ENCODE results near the gene ACLY. TPM values are rescaled to one million over a fixed set of nuclear protein-coding genes. Genes with fewer than 3 reads are reported as not detected.
A peak's percentile ranks its signal among the peaks of the same experiment; 100 is the strongest.
"Not testable (repeated sequence)": the region's sequence is repeated elsewhere in the genome, so short reads cannot be mapped to it uniquely, and the experiment has no call there.

Gene ACLY
- total and polyA plus RNA-seq, 4 donors = 14.8 to 106 (median 55.5) TPM

DNA sequence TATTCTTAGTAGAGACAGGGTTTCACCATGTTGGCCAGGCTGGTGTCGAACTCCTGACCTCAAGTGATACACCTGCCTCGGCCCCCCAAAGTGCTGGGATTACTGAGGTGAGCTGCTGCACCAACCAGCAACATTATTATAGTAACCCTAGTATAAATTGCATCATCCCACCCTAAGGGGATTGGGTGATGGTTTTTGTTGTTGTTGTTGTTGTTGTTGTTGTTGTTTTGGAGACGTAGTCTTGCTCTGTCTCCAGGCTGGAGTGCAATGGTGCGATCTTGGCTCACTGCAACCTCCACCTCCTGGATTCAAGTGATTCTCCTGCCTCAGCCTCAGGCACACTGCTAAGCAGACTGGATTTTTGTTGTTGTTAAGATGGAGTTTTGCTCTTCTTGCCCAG lies 13.0 kb upstream of the ACLY start:
- H3K4me3 ChIP-seq (ENCODE audit: low read length in 2 of 2); intact Hi-C loops (cut with DNase I); H3K36me3 ChIP-seq (ENCODE audit: control insufficient read depth in 1 of 2, insufficient read depth in 2 of 2, low read length in 1 of 2); ATAC-seq (ENCODE audit: low FRiP score); DNase-seq; H3K9me3 ChIP-seq (ENCODE audit: control insufficient read depth, low read length); H3K27me3 ChIP-seq (ENCODE audit: control insufficient read depth in 1 of 2, insufficient read depth in 2 of 2, low read length in 1 of 2); H3K27ac ChIP-seq (ENCODE audit: low read depth in 1 of 2, low read length in 2 of 2); H3K4me1 ChIP-seq (ENCODE audit: control insufficient read depth in 1 of 2, insufficient read depth in 2 of 2, low read length in 2 of 2): not testable (repeated sequence)
- WGBS, 2 donors = 83 to 84% methylated on average over 4 of the region's 4 CpGs

DNA sequence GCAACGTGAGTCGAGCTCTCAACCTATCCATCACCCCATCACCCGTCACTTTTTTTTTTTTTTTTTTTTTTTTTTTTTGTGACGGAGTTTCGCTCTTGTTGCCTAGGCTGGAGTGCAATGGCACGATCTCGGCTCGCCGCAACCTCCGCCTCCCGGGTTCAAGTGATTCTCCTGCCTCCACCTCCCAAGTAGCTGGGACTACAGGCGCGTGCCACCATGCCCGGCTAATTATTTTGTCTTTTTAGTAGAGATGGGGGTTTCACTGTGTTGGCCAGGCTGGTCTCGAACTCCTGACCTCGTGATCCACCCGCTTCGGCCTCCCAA lies 12.0 kb upstream of the ACLY start:
- H3K9me3 ChIP-seq (ENCODE audit: control insufficient read depth, low read length); H3K27me3 ChIP-seq (ENCODE audit: control insufficient read depth in 1 of 2, insufficient read depth in 2 of 2, low read length in 1 of 2); ATAC-seq (ENCODE audit: low FRiP score); H3K4me1 ChIP-seq (ENCODE audit: control insufficient read depth in 1 of 2, insufficient read depth in 2 of 2, low read length in 2 of 2); intact Hi-C loops (cut with DNase I); DNase-seq; H3K36me3 ChIP-seq (ENCODE audit: control insufficient read depth in 1 of 2, insufficient read depth in 2 of 2, low read length in 1 of 2); H3K27ac ChIP-seq (ENCODE audit: low read depth in 1 of 2, low read length in 2 of 2): not testable (repeated sequence)
- peak overlapping the region; percentile 42 to 75 for H3K4me3 ChIP-seq (ENCODE audit: low read length in 2 of 2)
- WGBS, 2 donors = 44 to 51% methylated on average over 18 of the region's 18 CpGs

DNA sequence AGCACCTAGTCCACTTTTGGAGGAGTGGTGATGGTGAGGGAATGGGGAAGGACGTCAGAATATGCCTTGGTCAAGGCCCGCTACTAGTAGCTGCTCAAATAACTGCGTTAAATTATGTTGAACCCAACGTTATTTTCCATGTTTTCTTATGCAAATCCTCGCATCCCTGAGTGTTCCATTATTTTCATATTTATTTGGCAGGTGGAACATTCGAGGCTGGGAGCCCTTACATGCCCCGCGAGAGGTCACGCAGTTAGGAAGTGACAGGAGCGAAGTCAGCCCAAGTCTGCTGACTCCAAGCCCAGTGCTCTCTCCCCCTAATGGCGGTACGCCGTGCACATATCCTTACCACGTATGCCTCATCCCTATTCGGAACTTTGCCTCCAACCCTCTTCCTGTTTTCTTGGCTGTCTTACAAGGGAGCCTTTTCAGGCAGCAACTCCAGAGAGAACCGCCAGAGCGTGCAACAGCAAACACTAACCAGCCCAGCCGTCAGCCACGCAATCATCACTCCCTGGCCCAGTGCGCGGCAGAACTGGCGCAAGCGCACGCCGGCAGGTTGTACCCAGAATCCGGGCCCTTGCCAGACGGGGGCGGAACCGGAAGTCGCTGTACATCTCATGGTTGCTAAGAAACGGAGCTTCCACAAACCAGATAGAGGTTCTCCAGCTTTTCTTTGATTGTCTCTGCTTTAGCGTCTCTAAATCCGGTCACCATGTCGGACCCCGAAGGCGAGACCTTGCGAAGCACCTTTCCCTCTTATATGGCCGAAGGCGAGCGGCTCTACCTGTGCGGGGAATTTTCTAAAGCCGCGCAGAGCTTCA lies 11.5 kb upstream of the ACLY start, which contains the start of gene ODAD4:
Gene ODAD4 (plus strand): TSS at position 609 of the 824 bp plus-strand sequence. CDS start 107 bp downstream, at position 716.
- intact Hi-C loops (cut with DNase I) = no loop called here
- DNase-seq = peak; percentile 99 to 100
- WGBS, 2 donors = 1% methylated on average over 43 of the region's 43 CpGs
- no peaks in the 10 kb centered on the region for H3K36me3 ChIP-seq (ENCODE audit: control insufficient read depth in 1 of 2, insufficient read depth in 2 of 2, low read length in 1 of 2)
- H3K27ac ChIP-seq (ENCODE audit: low read depth in 1 of 2, low read length in 2 of 2) = peak within 1 kb of the TSS in 1 of 2 donors; percentile 75
- no peaks in the 10 kb centered on the region for H3K9me3 ChIP-seq (ENCODE audit: control insufficient read depth, low read length)
- peak within 1 kb of the TSS; percentile 42 to 75 for H3K4me3 ChIP-seq (ENCODE audit: low read length in 2 of 2)
- no peaks in the 10 kb centered on the region for H3K4me1 ChIP-seq (ENCODE audit: control insufficient read depth in 1 of 2, insufficient read depth in 2 of 2, low read length in 2 of 2)
- H3K27me3 ChIP-seq (ENCODE audit: control insufficient read depth in 1 of 2, insufficient read depth in 2 of 2, low read length in 1 of 2) = no peaks in the 10 kb centered on the region
- peak; percentile 98 for ATAC-seq (ENCODE audit: low FRiP score)

DNA sequence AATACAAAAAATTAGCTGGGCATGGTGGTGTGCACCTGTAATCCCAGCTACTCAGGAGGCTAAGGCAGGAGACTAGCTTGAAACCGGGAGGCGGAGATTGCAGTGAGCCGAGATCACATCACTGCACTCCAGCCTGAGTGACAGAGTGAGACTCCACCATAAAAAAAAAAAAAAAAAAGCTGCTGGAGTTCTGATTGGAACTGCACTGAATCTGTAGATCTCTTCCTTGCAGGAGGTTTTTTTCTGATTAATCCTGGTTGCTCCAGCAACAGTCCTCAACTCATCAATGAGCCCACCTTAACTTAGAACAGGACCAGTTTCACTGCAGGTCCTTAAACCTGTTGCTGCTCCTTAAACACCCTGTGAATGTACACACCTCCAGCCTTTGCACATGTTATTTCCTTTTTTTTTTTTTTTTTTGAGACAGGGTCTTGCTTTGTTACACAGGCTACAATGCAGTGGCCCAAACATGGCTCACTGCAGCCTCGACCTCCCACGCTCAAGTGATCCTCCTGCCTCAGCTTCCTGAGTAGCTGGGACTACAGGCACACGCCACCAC lies 10.0 kb upstream of the ACLY start:
- H3K9me3 ChIP-seq (ENCODE audit: control insufficient read depth, low read length) = no peaks in the 10 kb centered on the region
- WGBS, 2 donors = 80 to 89% methylated on average over 6 of the region's 6 CpGs
- no peak for DNase-seq
- intact Hi-C loops (cut with DNase I) = no loop called here
- no peaks in the 10 kb centered on the region for H3K4me1 ChIP-seq (ENCODE audit: control insufficient read depth in 1 of 2, insufficient read depth in 2 of 2, low read length in 2 of 2)
- no peaks in the 10 kb centered on the region for H3K27me3 ChIP-seq (ENCODE audit: control insufficient read depth in 1 of 2, insufficient read depth in 2 of 2, low read length in 1 of 2)
- ATAC-seq (ENCODE audit: low FRiP score) = no peak
- no peak overlapping the region for H3K4me3 ChIP-seq (ENCODE audit: low read length in 2 of 2)
- H3K36me3 ChIP-seq (ENCODE audit: control insufficient read depth in 1 of 2, insufficient read depth in 2 of 2, low read length in 1 of 2) = no peaks in the 10 kb centered on the region
- no peak overlapping the region for H3K27ac ChIP-seq (ENCODE audit: low read depth in 1 of 2, low read length in 2 of 2)

DNA sequence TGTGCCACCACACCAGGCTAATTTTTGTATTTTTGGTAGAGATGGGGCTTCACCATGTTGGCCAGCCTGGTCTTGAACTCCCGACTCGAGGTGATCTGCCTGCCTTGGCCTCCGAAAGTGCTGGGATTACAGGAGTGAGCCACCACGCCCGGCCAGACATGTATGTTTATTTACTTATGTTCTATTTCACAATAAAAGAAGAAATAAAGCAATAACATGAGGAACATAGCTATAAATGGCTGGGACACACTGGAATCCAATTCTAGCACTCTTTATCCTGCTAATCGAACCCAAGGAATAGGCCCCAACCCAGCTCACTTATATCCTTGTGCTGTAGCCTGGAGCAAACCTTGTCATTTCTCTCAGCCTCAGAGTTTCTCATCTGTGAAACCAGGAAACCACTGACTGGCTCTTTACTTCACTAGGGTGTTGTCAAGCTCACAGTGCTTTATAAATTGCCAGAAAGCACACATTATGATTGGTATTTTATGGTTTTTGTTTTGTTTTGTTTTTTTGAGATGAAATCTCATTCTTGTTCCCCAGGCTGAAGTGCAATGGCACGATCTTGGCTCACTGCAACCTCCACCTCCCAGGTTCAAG lies 7.3 kb upstream of the ACLY start:
- H3K4me1 ChIP-seq (ENCODE audit: control insufficient read depth in 1 of 2, insufficient read depth in 2 of 2, low read length in 2 of 2) = no peaks in the 10 kb centered on the region

DNA sequence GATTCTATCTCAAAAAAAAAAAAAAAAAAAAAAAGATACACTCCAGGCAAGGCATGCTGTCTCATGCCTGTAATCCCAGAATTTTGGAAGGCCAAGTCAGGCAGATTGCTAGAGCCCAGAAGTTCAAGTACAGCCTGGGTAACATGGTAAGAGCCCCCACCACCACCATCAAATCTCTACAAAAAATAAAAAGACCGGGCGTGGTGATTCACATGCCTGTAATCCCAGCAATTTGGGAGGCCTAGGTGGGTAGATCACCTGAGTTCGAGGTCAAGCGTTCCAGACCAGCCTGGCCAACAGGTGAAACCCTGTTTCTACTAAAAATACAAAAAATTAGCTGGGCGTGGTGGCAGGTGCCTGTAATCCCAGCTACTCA lies 1.8 kb upstream of the ACLY start:
- Histone ChIP-seq H3K4me1 (ENCODE audit: control insufficient read depth in 1 of 2, insufficient read depth in 2 of 2, low read length in 2 of 2) (no peaks in the 10 kb centered on the region), H3K4me3 (ENCODE audit: low read length in 2 of 2) (no peak overlapping the region), H3K36me3 (ENCODE audit: control insufficient read depth in 1 of 2, insufficient read depth in 2 of 2, low read length in 1 of 2) (no peaks in the 10 kb centered on the region), H3K27me3 (ENCODE audit: control insufficient read depth in 1 of 2, insufficient read depth in 2 of 2, low read length in 1 of 2) (no peaks in the 10 kb centered on the region), H3K27ac (ENCODE audit: low read depth in 1 of 2, low read length in 2 of 2) (no peak overlapping the region), H3K9me3 (ENCODE audit: control insufficient read depth, low read length) (no peaks in the 10 kb centered on the region)
- DNase-seq = no peak
- no peak for ATAC-seq (ENCODE audit: low FRiP score)
- WGBS, 2 donors = 87 to 95% methylated on average over 5 of the region's 5 CpGs
- intact Hi-C loops (cut with DNase I) = no loop called here

More for the DNA sequence above, 7.3 kb upstream of the ACLY start:
- no peak for ATAC-seq (ENCODE audit: low FRiP score)
- 92 to 93% methylated on average over 7 of the region's 7 CpGs for WGBS, 2 donors
- H3K4me3 ChIP-seq (ENCODE audit: low read length in 2 of 2) = no peak overlapping the region
- intact Hi-C loops (cut with DNase I) = no loop called here
- H3K27ac ChIP-seq (ENCODE audit: low read depth in 1 of 2, low read length in 2 of 2) = no peak overlapping the region
- no peak for DNase-seq
- H3K27me3 ChIP-seq (ENCODE audit: control insufficient read depth in 1 of 2, insufficient read depth in 2 of 2, low read length in 1 of 2) = no peaks in the 10 kb centered on the region
- H3K36me3 ChIP-seq (ENCODE audit: control insufficient read depth in 1 of 2, insufficient read depth in 2 of 2, low read length in 1 of 2) = no peaks in the 10 kb centered on the region
- H3K9me3 ChIP-seq (ENCODE audit: control insufficient read depth, low read length) = no peaks in the 10 kb centered on the region

DNA sequence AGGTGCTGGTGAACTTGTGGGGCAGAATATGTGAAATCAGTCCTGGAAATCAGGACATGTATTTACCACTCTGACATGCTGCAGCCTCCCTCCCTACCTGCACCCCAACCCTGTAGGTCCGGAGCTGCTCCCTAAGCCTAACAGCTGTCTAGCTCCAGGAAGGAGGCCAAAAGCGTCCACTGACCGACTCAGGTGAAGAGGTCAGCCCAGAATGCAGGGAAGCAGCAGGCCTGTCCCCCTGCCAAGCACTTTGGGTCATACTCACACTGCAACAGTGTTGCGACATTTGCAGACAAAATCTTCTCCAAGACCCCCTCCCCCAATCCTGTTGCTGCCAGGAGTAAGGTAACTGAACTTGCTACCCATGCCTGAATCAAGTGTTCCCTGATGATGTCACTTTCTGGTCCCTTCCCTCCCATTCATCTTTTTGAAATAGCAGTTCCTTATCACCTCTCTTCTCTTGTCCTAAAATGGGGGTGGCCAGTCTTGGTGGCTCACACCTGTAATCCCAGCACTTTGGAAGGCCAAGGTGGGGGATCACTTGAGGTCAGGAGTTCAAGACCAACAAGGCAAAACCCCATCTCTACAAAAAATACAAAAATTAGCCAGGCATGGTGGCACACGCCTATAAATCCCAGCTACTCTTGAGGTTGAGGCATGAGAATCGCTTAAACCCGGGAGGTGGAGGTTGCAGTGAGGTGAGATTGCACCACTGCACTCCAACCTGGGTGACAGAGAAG lies 1.3 kb upstream of the ACLY start:
- H3K27ac ChIP-seq (ENCODE audit: low read depth in 1 of 2, low read length in 2 of 2) = no peak overlapping the region
- 89 to 90% methylated on average over 7 of the region's 7 CpGs for WGBS, 2 donors
- H3K9me3 ChIP-seq (ENCODE audit: control insufficient read depth, low read length) = no peaks in the 10 kb centered on the region
- H3K4me3 ChIP-seq (ENCODE audit: low read length in 2 of 2) = no peak overlapping the region
- no peaks in the 10 kb centered on the region for H3K4me1 ChIP-seq (ENCODE audit: control insufficient read depth in 1 of 2, insufficient read depth in 2 of 2, low read length in 2 of 2)
- intact Hi-C loops (cut with DNase I) = no loop called here
- ATAC-seq (ENCODE audit: low FRiP score) = no peak
- DNase-seq = no peak
- no peaks in the 10 kb centered on the region for H3K36me3 ChIP-seq (ENCODE audit: control insufficient read depth in 1 of 2, insufficient read depth in 2 of 2, low read length in 1 of 2)
- no peaks in the 10 kb centered on the region for H3K27me3 ChIP-seq (ENCODE audit: control insufficient read depth in 1 of 2, insufficient read depth in 2 of 2, low read length in 1 of 2)

DNA sequence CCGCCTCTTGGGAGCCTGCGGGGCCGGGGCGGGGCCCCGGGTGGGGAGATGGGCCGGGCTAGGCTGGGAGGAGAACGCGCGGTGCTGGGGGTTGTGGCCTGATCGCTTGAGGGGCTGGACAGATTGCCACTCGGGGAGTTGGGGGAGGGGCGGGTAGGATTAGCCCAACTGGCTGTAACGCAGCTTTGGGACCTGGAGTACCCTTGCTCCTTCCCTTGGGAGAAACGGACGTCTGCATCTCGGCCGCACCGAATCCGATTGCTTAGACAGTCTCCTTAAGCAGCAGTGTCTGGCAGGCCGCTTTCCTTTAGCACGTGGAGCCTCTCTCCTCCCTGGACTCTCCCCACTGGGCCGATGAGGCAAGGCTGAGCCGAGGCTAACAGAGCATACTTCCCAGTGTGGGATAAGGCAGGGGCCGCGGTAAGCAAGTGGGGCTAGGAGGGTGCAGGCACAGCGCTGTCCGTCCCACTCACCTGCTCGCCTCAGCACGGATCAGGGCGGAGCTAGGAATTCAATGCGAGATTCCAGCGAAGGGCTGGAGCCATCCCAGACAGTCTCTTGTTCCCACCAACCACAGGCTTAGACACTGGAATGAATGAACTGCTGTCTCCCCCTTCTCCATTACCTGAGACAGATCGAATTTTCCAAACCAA lies 540 bp upstream of the ACLY start:
- intact Hi-C loops (cut with DNase I) = no loop called here
- Histone ChIP-seq H3K27me3 (ENCODE audit: control insufficient read depth in 1 of 2, insufficient read depth in 2 of 2, low read length in 1 of 2) (no peaks in the 10 kb centered on the region), H3K27ac (ENCODE audit: low read depth in 1 of 2, low read length in 2 of 2) (peak overlapping the region in 1 of 2 donors; percentile 41), H3K4me3 (ENCODE audit: low read length in 2 of 2) (peak overlapping the region in 1 of 2 donors; percentile 3), H3K9me3 (ENCODE audit: control insufficient read depth, low read length) (no peaks in the 10 kb centered on the region), H3K36me3 (ENCODE audit: control insufficient read depth in 1 of 2, insufficient read depth in 2 of 2, low read length in 1 of 2) (no peaks in the 10 kb centered on the region), H3K4me1 (ENCODE audit: control insufficient read depth in 1 of 2, insufficient read depth in 2 of 2, low read length in 2 of 2) (no peaks in the 10 kb centered on the region)
- ATAC-seq (ENCODE audit: low FRiP score) (peak; percentile 66), DNase-seq (no peak)
- 4 to 6% methylated on average over 32 to 33 of the region's 33 CpGs for WGBS, 2 donors

Measured in aorta (tissue), 5 donors.